A549 (cell line): ENCODE data around the gene IRX4. TPM values are rescaled to one million over a fixed set of nuclear protein-coding genes. Genes with fewer than 3 reads are reported as not detected.

ENCODE experiments used
- ATAC-seq, 2 experiments: fragments of 200-7000 bp in 1 of 2; fragments of >200 bp in 1 of 2; cut with Nextera tagmentation in 1 of 2; cut with Tn5 transposase in 1 of 2; 3 replicates each; pipeline versions ENCODE4 v1.8.0 to v1.9.1; 2018 to 2020; ENCODE audit warnings: mild to moderate bottlenecking in 1 of 2, moderate library complexity in 1 of 2
- CTCF ChIA-PET: fragments of 300-600 bp; sonication (Branson Sonifier 250); formaldehyde crosslinking; extraction: SDS; loops from one replicate; lab custom pipeline; 2021; ENCODE audit warnings: antibody characterized with exemption, inconsistent platforms; lab: Yijun Ruan, JAX
- POLR2A ChIA-PET: fragments of 350-600 bp; formaldehyde crosslinking; extraction: SDS; loops from one replicate; lab custom pipeline; 2021; ENCODE audit warnings: antibody characterized with exemption, inconsistent platforms; lab: Yijun Ruan, JAX
- DNase-seq, 2 experiments: peaks; one replicate each; pipeline versions ENCODE4 v3.0.0 to v3.0.0-alpha.2; 2011 to 2016; ENCODE audit warnings: low read depth in 1 of 2, low spot score in 1 of 2
- FAIRE-seq: peaks from 2 replicates; lab custom pipeline; 2011; peaks lifted over from hg19 to GRCh38; lab: Jason Lieb, UNC
- H3K27ac ChIP-seq, 2 experiments: fragments of >200 bp; sonication (Bioruptor Twin); formaldehyde crosslinking; 3 replicates each; pipeline ENCODE4 v1.5.1; 2016 to 2017
- H3K4me1 ChIP-seq: fragments of >200 bp; sonication (Bioruptor Twin); formaldehyde crosslinking; 3 replicates; pipeline ENCODE4 v1.6.1; 2016
- H3K4me2 ChIP-seq: fragments of >200 bp; sonication (Bioruptor Twin); formaldehyde crosslinking; 3 replicates; pipeline ENCODE4 v1.6.1; 2016
- H3K4me3 ChIP-seq: fragments of >200 bp; sonication (Bioruptor Twin); formaldehyde crosslinking; 3 replicates; pipeline ENCODE4 v1.5.1; 2016
- H3K9me3 ChIP-seq: fragments of >200 bp; sonication (Bioruptor Twin); formaldehyde crosslinking; 3 replicates; pipeline ENCODE4 v1.6.1; 2016
- BHLHE40 ChIP-seq: IDR thresholded peaks from 2 replicates; pipeline ENCODE4 v1.6.1; 2012; ENCODE audit warnings: low read depth, low read length, inconsistent platforms
- CEBPB ChIP-seq, 2 experiments: fragments of >200 bp in 1 of 2; sonication (Bioruptor Twin) in 1 of 2; formaldehyde crosslinking in 1 of 2; IDR thresholded peaks; 2 replicates each; pipeline ENCODE4 v1.6.1; 2012 to 2016
- EP300 ChIP-seq, 2 experiments: fragments of >200 bp; sonication (Bioruptor Twin); formaldehyde crosslinking; IDR thresholded peaks; 2 replicates in 1 of 2; 3 replicates in 1 of 2; pipeline ENCODE4 v1.6.1; 2016 to 2017
- GATA3 ChIP-seq: IDR thresholded peaks from 2 replicates; pipeline ENCODE4 v1.6.1; 2012; ENCODE audit warnings: borderline replicate concordance
- HEYL ChIP-seq: fragments of 250-450 bp; sonication (Bioruptor Pico); IDR thresholded peaks from 2 replicates; pipeline ENCODE4 v1.8.0; 2021; ENCODE audit warnings: mild to moderate bottlenecking, moderate library complexity
- HOXB13 ChIP-seq: fragments of 250-450 bp; sonication (Bioruptor Pico); IDR thresholded peaks from 2 replicates; pipeline ENCODE4 v1.5.0; 2020; ENCODE audit warnings: low read depth, mild to moderate bottlenecking, moderate library complexity
- JUNB ChIP-seq: fragments of >200 bp; sonication (Bioruptor Twin); formaldehyde crosslinking; IDR thresholded peaks from 2 replicates; pipeline ENCODE4 v1.6.1; 2016
- MAFK ChIP-seq: fragments of 450-650 bp; IDR thresholded peaks from 2 replicates; pipeline ENCODE4 v1.6.1; 2014; ENCODE audit not compliant: partially characterized antibody
- NFE2L2 ChIP-seq: fragments of 150-350 bp; conservative IDR thresholded peaks from 2 replicates; pipeline ENCODE4 v1.6.1; 2014; ENCODE audit warnings: low read length
- NR3C1 ChIP-seq: fragments of >200 bp; sonication (Bioruptor Twin); formaldehyde crosslinking; IDR thresholded peaks from 3 replicates; pipeline ENCODE4 v1.6.1; 2017
- RARB ChIP-seq: fragments of 250-450 bp; sonication (Bioruptor Pico); IDR thresholded peaks from 2 replicates; pipeline ENCODE4 v1.8.0; 2021; ENCODE audit warnings: mild to moderate bottlenecking, moderate library complexity
- SMC3 ChIP-seq: fragments of >200 bp; sonication (Bioruptor Twin); formaldehyde crosslinking; IDR thresholded peaks from 3 replicates; pipeline ENCODE4 v1.6.1; 2018; ENCODE audit warnings: inconsistent platforms
- TFCP2L1 ChIP-seq: fragments of 250-450 bp; sonication (Bioruptor Pico); IDR thresholded peaks from 2 replicates; pipeline ENCODE4 v1.5.0; 2021; ENCODE audit warnings: mild to moderate bottlenecking
- TP53 ChIP-seq: fragments of 250-450 bp; sonication (Bioruptor Pico); IDR thresholded peaks from 2 replicates; pipeline ENCODE4 v1.5.0; 2021; ENCODE audit warnings: mild to moderate bottlenecking, moderate library complexity
- WGBS: methylation state at CpG from one replicate; pipeline ENCODE4 v1.1.6; 2017; ENCODE audit errors: missing lambda C conversion rate; 5-methylcytosine and 5-hydroxymethylcytosine counted together
- polyA plus RNA-seq, 4 experiments: library from polyadenylated mRNA; depleted of rRNA in 3 of 4; stranded (reverse); fragments of >200 nt; fragmentation: RNase III in 1 of 4; extraction: RNeasy Plus Mini Kit Qiagen cat#74134 plus additional on column Dnase treatment in 1 of 4; gene quantifications; 2 replicates in 3 of 4; 3 replicates in 1 of 4; pipeline ENCODE4 v1.2.3, GENCODE V29; 2011 to 2017
- TF ChIP-seq, protein P1 (sequence below): IDR thresholded peaks from 2 replicates; pipeline ENCODE4 v1.6.1; 2012; ENCODE audit warnings: low read depth, borderline replicate concordance
- TF ChIP-seq, protein P2 (sequence below): fragments of 450-650 bp; IDR thresholded peaks from 2 replicates; pipeline ENCODE4 v1.6.1; 2014; ENCODE audit warnings: antibody characterized with exemption
- TF ChIP-seq, protein P3 (sequence below): fragments of >200 bp; sonication (Bioruptor Twin); formaldehyde crosslinking; IDR thresholded peaks from 3 replicates; pipeline ENCODE4 v1.5.1; 2016
- TF ChIP-seq, protein P4 (sequence below): fragments of 250-450 bp; sonication (Bioruptor Pico); IDR thresholded peaks from 2 replicates; pipeline ENCODE4 v1.5.0; 2021; ENCODE audit warnings: mild to moderate bottlenecking, moderate library complexity, borderline replicate concordance

Gene IRX4
- polyA plus RNA-seq, 2 of the 4 experiments (the other 2 are of a cell fraction): 0.04 to 0.06 TPM

DNA sequence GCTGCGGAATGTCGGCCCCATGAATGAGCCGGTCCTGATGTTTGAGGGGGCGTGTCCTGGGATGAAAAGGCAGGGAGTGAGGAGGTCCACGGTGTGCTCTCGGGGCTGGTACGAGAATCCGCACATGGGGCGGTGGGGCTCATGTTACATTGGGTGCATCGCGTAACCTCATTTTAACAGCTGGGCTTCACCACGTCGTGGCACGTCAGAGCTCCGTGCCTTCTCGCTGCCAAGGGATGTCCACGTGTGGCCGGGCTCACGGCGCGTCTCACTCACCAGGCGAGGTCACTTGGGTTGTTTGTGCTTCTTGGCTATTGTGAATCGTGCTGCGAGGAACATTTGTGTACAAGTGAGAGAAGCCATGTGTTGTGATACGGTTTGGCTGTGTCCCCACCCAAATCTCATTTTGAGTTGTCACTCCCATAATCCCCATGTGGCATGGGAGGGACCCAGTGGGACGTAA, 29.1 kb upstream of the IRX4 start:
- ChIA-PET CTCF (no interaction called here), POLR2A (no interaction called here)
- DNase-seq (no peak), FAIRE-seq (no peak), ATAC-seq (no peak)
- H3K9me3 ChIP-seq: no peaks in the 10 kb centered on the region
- no peaks in the 10 kb centered on the region for H3K4me1 ChIP-seq
- no peak overlapping the region for H3K27ac ChIP-seq
- TF ChIP-seq MAFK: no peak
- TF ChIP-seq GATA3: no peak
- H3K4me3 ChIP-seq: no peak overlapping the region
- H3K4me2 ChIP-seq: no peak overlapping the region
- WGBS: 79% methylated on average over 25 of the region's 26 CpGs

DNA sequence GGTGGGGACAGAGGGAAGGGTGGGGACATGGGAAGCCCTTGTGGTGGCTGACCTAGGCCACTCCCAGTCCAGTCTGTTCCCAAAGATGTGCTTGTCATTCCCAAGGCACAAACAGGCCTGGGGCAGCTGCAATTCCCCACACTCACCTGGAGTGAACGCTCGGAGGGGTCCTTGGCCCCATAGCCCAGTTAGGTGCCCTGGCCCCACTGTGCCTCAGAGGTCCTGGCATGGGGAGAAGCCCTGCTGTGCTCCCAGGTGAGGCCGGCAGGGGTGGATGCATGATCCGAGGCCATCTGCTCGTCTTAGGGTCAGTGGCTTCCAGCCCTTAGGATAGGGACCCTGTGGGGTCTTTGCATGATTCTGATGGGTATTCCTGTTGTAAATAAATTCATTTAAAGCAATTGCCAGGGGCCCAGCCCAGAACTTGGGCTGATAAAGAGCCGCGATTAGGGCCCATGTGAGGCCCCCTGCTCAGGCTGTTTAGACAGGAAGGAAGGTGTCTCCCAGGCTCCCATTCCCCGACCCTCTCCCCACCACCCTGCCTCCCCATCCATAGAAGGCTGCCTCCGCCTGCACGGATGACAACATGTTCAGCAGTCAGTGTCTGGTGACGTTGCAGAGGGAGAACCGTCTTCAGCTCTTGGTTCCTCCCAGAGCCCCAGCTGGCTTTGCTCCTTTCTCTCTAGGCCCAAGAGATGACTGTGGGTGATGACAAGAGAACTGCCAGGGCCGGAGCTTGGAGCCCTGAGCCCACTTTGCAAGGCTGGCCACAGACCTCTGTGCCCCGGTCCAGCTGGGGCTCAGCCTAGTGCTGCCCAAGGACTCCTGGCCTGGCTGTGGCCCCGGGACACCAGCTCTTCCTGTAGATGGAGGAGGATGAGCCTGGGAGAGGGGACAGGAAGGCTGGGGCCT, 28.4 kb upstream of the IRX4 start:
- no peak overlapping the region for H3K4me3 ChIP-seq
- H3K4me2 ChIP-seq: no peak overlapping the region
- CTCF ChIA-PET: no interaction called here
- 54% methylated on average over 10 of the region's 15 CpGs for WGBS
- H3K27ac ChIP-seq: no peak overlapping the region
- no peak for ATAC-seq
- no peaks in the 10 kb centered on the region for H3K9me3 ChIP-seq
- FAIRE-seq: no peak
- TF ChIP-seq, protein P1, sequence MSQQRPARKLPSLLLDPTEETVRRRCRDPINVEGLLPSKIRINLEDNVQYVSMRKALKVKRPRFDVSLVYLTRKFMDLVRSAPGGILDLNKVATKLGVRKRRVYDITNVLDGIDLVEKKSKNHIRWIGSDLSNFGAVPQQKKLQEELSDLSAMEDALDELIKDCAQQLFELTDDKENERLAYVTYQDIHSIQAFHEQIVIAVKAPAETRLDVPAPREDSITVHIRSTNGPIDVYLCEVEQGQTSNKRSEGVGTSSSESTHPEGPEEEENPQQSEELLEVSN: no peak
- no peak for TF ChIP-seq GATA3
- TF ChIP-seq, all 56 proteins: peak for 0
- POLR2A ChIA-PET: no interaction called here
- no peak for DNase-seq
- H3K4me1 ChIP-seq: no peaks in the 10 kb centered on the region

DNA sequence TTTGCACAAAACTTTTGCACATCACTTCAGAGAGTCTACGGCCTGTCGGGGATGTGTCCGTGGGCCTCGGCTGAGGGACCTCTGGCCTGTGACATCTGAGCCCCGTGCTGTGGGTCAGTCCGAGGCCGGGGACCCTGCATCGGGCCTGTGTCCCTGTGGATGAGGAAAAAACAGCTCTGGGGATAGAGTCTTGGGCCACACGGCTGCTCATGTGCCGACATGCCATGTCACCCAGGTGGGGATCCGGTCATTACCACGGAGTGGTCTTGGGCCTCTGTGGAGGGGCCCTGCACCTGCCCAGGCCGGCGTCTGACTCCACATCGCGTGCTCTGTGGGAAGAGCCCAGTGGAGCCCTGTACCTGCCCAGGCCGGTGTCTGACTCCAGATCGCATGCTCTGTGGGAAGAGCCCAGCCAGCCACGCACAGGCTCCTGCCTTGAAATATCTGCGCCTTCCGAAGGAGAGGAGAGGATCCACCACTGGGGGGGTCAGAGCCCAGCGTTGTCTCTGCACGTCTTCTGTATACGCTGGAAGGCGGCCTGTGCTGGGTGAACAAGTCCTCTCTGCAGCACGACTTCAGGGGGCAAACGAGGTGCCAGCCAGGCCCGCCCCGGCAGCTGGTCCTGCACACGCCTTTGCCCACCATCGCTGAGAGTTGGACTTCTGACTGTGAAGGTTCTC, 27.5 kb upstream of the IRX4 start:
- peaks cover 6% of the 10 kb centered on the region; the same call in 2 of the 3 replicates for H3K9me3 ChIP-seq
- CTCF ChIA-PET: no interaction called here
- H3K4me2 ChIP-seq: no peak overlapping the region
- TF ChIP-seq, protein P2, sequence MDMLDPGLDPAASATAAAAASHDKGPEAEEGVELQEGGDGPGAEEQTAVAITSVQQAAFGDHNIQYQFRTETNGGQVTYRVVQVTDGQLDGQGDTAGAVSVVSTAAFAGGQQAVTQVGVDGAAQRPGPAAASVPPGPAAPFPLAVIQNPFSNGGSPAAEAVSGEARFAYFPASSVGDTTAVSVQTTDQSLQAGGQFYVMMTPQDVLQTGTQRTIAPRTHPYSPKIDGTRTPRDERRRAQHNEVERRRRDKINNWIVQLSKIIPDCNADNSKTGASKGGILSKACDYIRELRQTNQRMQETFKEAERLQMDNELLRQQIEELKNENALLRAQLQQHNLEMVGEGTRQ: no peak
- TF ChIP-seq HOXB13: no peak
- no peak for TF ChIP-seq TP53 (CRISPR knock-in tag)
- no peak for TF ChIP-seq JUNB
- TF ChIP-seq, protein P3, sequence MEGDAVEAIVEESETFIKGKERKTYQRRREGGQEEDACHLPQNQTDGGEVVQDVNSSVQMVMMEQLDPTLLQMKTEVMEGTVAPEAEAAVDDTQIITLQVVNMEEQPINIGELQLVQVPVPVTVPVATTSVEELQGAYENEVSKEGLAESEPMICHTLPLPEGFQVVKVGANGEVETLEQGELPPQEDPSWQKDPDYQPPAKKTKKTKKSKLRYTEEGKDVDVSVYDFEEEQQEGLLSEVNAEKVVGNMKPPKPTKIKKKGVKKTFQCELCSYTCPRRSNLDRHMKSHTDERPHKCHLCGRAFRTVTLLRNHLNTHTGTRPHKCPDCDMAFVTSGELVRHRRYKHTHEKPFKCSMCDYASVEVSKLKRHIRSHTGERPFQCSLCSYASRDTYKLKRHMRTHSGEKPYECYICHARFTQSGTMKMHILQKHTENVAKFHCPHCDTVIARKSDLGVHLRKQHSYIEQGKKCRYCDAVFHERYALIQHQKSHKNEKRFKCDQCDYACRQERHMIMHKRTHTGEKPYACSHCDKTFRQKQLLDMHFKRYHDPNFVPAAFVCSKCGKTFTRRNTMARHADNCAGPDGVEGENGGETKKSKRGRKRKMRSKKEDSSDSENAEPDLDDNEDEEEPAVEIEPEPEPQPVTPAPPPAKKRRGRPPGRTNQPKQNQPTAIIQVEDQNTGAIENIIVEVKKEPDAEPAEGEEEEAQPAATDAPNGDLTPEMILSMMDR: no peak
- no peak for TF ChIP-seq TFCP2L1
- TF ChIP-seq CEBPB (IDR thresholded peaks at IDR 0.05): no peak
- TF ChIP-seq HEYL: no peak
- TF ChIP-seq NFE2L2: no peak
- TF ChIP-seq SMC3: no peak
- TF ChIP-seq NR3C1: no peak
- no peak for TF ChIP-seq RARB (CRISPR knock-in tag)
- no peak for TF ChIP-seq BHLHE40
- TF ChIP-seq, protein P4, sequence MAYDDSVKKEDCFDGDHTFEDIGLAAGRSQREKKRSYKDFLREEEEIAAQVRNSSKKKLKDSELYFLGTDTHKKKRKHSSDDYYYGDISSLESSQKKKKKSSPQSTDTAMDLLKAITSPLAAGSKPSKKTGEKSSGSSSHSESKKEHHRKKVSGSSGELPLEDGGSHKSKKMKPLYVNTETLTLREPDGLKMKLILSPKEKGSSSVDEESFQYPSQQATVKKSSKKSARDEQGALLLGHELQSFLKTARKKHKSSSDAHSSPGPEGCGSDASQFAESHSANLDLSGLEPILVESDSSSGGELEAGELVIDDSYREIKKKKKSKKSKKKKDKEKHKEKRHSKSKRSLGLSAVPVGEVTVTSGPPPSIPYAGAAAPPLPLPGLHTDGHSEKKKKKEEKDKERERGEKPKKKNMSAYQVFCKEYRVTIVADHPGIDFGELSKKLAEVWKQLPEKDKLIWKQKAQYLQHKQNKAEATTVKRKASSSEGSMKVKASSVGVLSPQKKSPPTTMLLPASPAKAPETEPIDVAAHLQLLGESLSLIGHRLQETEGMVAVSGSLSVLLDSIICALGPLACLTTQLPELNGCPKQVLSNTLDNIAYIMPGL (CRISPR knock-in tag): no peak
- TF ChIP-seq EP300 (IDR thresholded peaks at IDR 0.05): no peak
- no peaks in the 10 kb centered on the region for H3K4me1 ChIP-seq
- POLR2A ChIA-PET: no interaction called here
- ATAC-seq (no peak), DNase-seq (no peak), FAIRE-seq (no peak)
- no peak overlapping the region for H3K27ac ChIP-seq
- H3K4me3 ChIP-seq: no peak overlapping the region
- WGBS: 57% methylated on average over 16 of the region's 31 CpGs
